PC-3 (cell line): ENCODE results near the gene KHK. TPM values are rescaled to one million over a fixed set of nuclear protein-coding genes. Genes with fewer than 3 reads are reported as not detected.

Experiments used
- ATAC-seq: fragments of 200-7000 bp; cut with Tn5 transposase; 2 replicates; pipeline ENCODE4 v1.9.1; 2020; ENCODE audit warnings: mild to moderate bottlenecking, moderate library complexity
- BruUV-seq: library from RNA; stranded (reverse); fragments of 400-500 nt; replicated peaks from 2 replicates; lab custom pipeline; 2021; lab: Mats Ljungman, UMichigan
- CTCF ChIA-PET: fragments of 300-600 bp; sonication (Branson Sonifier 250); formaldehyde crosslinking; loops from one replicate; lab custom pipeline; 2022; ENCODE audit warnings: antibody characterized with exemption; lab: Charles Lee
- POLR2A ChIA-PET: fragments of 300-600 bp; sonication (Branson Sonifier 250); formaldehyde crosslinking; loops from one replicate; lab custom pipeline; 2022; ENCODE audit warnings: antibody characterized with exemption; ENCODE audit not compliant: unreplicated experiment; lab: Charles Lee
- DNase-seq: peaks from one replicate; pipeline ENCODE4 v3.0.0-alpha.2; 2015
- H2AFZ ChIP-seq: fragments of 300-600 bp; sonication (generic); 2 replicates; pipeline ENCODE4 v1.6.0; 2016; ENCODE audit warnings: antibody characterized with exemption, low read length
- H3F3A ChIP-seq: fragments of 300-600 bp; sonication (generic); one replicate; pipeline ENCODE4 v1.6.0; 2017; ENCODE audit warnings: antibody characterized with exemption, low read length, control low read depth, mild to moderate bottlenecking; ENCODE audit not compliant: unreplicated experiment
- H3K27ac ChIP-seq: fragments of 300-600 bp; sonication (generic); 2 replicates; pipeline ENCODE4 v1.5.1; 2016; ENCODE audit warnings: mild to moderate bottlenecking, low read length
- H3K27me3 ChIP-seq: fragments of 300-600 bp; sonication (generic); 2 replicates; pipeline ENCODE4 v1.6.1; 2016; ENCODE audit warnings: low read length, mixed read lengths
- H3K36me3 ChIP-seq: fragments of 300-600 bp; sonication (generic); 2 replicates; pipeline ENCODE4 v1.6.1; 2016; ENCODE audit warnings: low read depth, mixed run types, low read length, mixed read lengths
- H3K4me1 ChIP-seq: fragments of 300-600 bp; sonication (generic); 2 replicates; pipeline ENCODE4 v1.5.1; 2016; ENCODE audit warnings: low read length; ENCODE audit not compliant: insufficient read depth
- H3K4me2 ChIP-seq: fragments of 300-600 bp; sonication (generic); 2 replicates; pipeline ENCODE4 v1.6.0; 2016; ENCODE audit warnings: low read length
- H3K4me3 ChIP-seq: fragments of 300-600 bp; sonication (generic); 2 replicates; pipeline ENCODE4 v1.5.1; 2016; ENCODE audit warnings: mild to moderate bottlenecking, low read length, mixed read lengths
- H3K79me2 ChIP-seq: fragments of 300-600 bp; sonication (generic); 2 replicates; pipeline ENCODE4 v1.6.1; 2017; ENCODE audit warnings: low read length, mixed read lengths
- H3K9ac ChIP-seq: fragments of 300-600 bp; sonication (generic); 2 replicates; pipeline ENCODE4 v1.6.0; 2016; ENCODE audit warnings: mild to moderate bottlenecking, low read length
- H3K9me2 ChIP-seq: fragments of 300-600 bp; sonication (generic); replicated peaks from 2 replicates; pipeline ENCODE4 v1.6.1; 2016; ENCODE audit warnings: mixed run types, low read length, mixed read lengths
- H3K9me3 ChIP-seq: fragments of 300-600 bp; sonication (generic); 2 replicates; pipeline ENCODE4 v1.6.1; 2016; ENCODE audit warnings: low read length, mixed read lengths
- H4K20me1 ChIP-seq: fragments of 300-600 bp; sonication (generic); 2 replicates; pipeline ENCODE4 v1.6.1; 2016; ENCODE audit warnings: low read length, mixed read lengths
- CTCF ChIP-seq: fragments of 300-600 bp; sonication (generic); conservative IDR thresholded peaks from 2 replicates; pipeline ENCODE4 v1.5.1; 2017; ENCODE audit warnings: antibody characterized with exemption, low read depth, mild to moderate bottlenecking, low read length
- EZH2 ChIP-seq: fragments of 300-600 bp; sonication (generic); IDR thresholded peaks from one replicate; pipeline ENCODE4 v1.6.1; 2017; ENCODE audit warnings: antibody characterized with exemption, mild to moderate bottlenecking, low read length; ENCODE audit not compliant: unreplicated experiment
- EZH2phosphoT487 ChIP-seq: fragments of 300-600 bp; sonication (generic); IDR thresholded peaks from 2 replicates; pipeline ENCODE4 v1.6.1; 2018; ENCODE audit warnings: mild to moderate bottlenecking, antibody characterized with exemption, low read length, borderline replicate concordance
- intact Hi-C: fragments of 100-400 bp; cut with micrococcal nuclease; formaldehyde crosslinking; loops from 2 replicates; pipeline ENCODE4 v1.9.0; 2023
- total RNA-seq: library from RNA; depleted of rRNA; stranded (reverse); fragments of >200 nt; gene quantifications from 2 replicates; pipeline ENCODE4 v1.2.3, GENCODE V29; 2014

The KHK gene
- total RNA-seq, 1 experiment from 2014 or later: 11.0 TPM

GRCh38 chr2:27071990-27072830 lies 14.4 kb upstream of the KHK start:
- Histone ChIP-seq H3K79me2 (peaks cover 38% of the 10 kb centered on the region), H3K4me2 (peak overlapping the region; percentile 93), H3K9me2 (no peaks in the 10 kb centered on the region), H4K20me1 (no peaks in the 10 kb centered on the region), H3K4me1 (peaks cover 12% of the 10 kb centered on the region), H3K27me3 (no peaks in the 10 kb centered on the region), H3K36me3 (peaks cover 13% of the 10 kb centered on the region), H3K4me3 (peak overlapping the region; percentile 86), H3K9ac (peak overlapping the region; percentile 96), H3K27ac (no peak overlapping the region), H3F3A (no peaks in the 10 kb centered on the region), H2AFZ (peak overlapping the region; percentile 95), H3K9me3 (no peaks in the 10 kb centered on the region)
- ChIA-PET CTCF (interaction anchor here (0.5 kb wide), 1 partner anchor 221 kb away, joined by 14 read pairs; no protein-coding TSS in a partner anchor), POLR2A (no interaction called here)
- TF ChIP-seq EZH2phosphoT487 (no peak), CTCF (no peak), EZH2 (no peak)
- BruUV-seq: TSS peak; percentile 44
- peak; percentile 42 for ATAC-seq
- no peak for DNase-seq
- intact Hi-C loops: loop anchor here (1.0 kb wide), 1 partner anchor 298 kb away; the partner anchor contains the start of genes EIF2B4 and SNX17

- Histone ChIP-seq H3K79me2 (peaks cover 34% of the 10 kb centered on the region), H3K27me3 (no peaks in the 10 kb centered on the region), H3K36me3 (peaks cover 13% of the 10 kb centered on the region), H3K4me2 (no peak overlapping the region), H2AFZ (no peak overlapping the region), H3K4me1 (peaks cover 12% of the 10 kb centered on the region), H3K27ac (no peak overlapping the region), H3K9me2 (no peaks in the 10 kb centered on the region), H3K4me3 (no peak overlapping the region), H3F3A (no peaks in the 10 kb centered on the region), H4K20me1 (no peaks in the 10 kb centered on the region), H3K9ac (no peak overlapping the region), H3K9me3 (no peaks in the 10 kb centered on the region)
- POLR2A ChIA-PET: no interaction called here
- TF ChIP-seq CTCF: no peak
- no peak for TF ChIP-seq EZH2
- no peak for TF ChIP-seq EZH2phosphoT487
- ATAC-seq: no peak
- no peak for DNase-seq
- CTCF ChIA-PET: no interaction called here
- no TSS peak for BruUV-seq
- intact Hi-C loops: no loop called here
Measured at GRCh38 chr2:27072920-27073319, 13.7 kb upstream of the KHK start.

DNA sequence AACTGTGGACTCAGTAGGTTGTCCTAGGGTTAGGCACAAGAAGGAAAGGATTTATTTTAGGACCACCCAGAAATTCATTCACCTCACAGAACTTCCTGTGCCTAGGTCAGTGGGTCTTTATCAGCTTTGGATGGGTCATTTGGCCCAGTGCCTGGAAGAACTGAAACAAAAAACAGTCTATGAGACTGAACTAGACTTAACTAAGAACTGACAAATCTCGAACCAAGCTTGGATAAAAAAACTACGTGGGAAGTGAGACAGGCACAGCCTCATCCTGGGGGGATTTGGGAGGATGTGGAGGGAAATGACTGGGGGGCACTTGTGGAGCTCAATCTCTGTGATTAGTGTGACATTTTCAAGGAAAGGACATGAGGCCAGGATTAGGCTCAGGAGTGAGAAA lies 12.8 kb upstream of the KHK start:
- Histone ChIP-seq H3K4me1 (peaks cover 12% of the 10 kb centered on the region), H3K9me2 (no peaks in the 10 kb centered on the region), H3K27ac (no peak overlapping the region), H3F3A (no peaks in the 10 kb centered on the region), H3K9ac (no peak overlapping the region), H3K9me3 (no peaks in the 10 kb centered on the region), H3K79me2 (peaks cover 26% of the 10 kb centered on the region), H2AFZ (no peak overlapping the region), H3K4me3 (no peak overlapping the region), H4K20me1 (no peaks in the 10 kb centered on the region), H3K27me3 (no peaks in the 10 kb centered on the region), H3K36me3 (peaks cover 7% of the 10 kb centered on the region), H3K4me2 (no peak overlapping the region)
- CTCF ChIA-PET: no interaction called here
- DNase-seq (no peak), ATAC-seq (no peak)
- POLR2A ChIA-PET: no interaction called here
- TF ChIP-seq EZH2phosphoT487 (no peak), EZH2 (no peak), CTCF (no peak)
- intact Hi-C loops: no loop called here
- no TSS peak for BruUV-seq
